K562 (cell line): ENCODE data around the gene ENPP6. TPM values are rescaled to one million over a fixed set of nuclear protein-coding genes. Genes with fewer than 3 reads are reported as not detected.

Experiments used
- ARID2 ChIP-seq: fragments of 450-650 bp; IDR thresholded peaks from 2 replicates; pipeline ENCODE4 v1.6.1; 2017; ENCODE audit warnings: antibody characterized with exemption, mild to moderate bottlenecking
- KLF13 ChIP-seq: fragments of 450-650 bp; IDR thresholded peaks from 2 replicates; pipeline ENCODE4 v1.6.1; 2016; ENCODE audit warnings: missing genetic modification characterization, low read depth, mild to moderate bottlenecking, missing compliant biosample characterization, moderate library complexity, borderline replicate concordance
- NFATC3 ChIP-seq: fragments of 450-650 bp; IDR thresholded peaks from 2 replicates; pipeline ENCODE4 v1.6.1; 2017; ENCODE audit warnings: mild to moderate bottlenecking
- RERE ChIP-seq: sonication (generic); formaldehyde crosslinking; IDR thresholded peaks from 2 replicates; pipeline ENCODE4 v1.8.0; 2023; ENCODE audit warnings: missing genetic modification reagents, mild to moderate bottlenecking, borderline replicate concordance
- TCF7 ChIP-seq: sonication (generic); IDR thresholded peaks from 2 replicates; pipeline ENCODE4 v1.6.1; 2016; ENCODE audit warnings: antibody characterized with exemption, borderline replicate concordance
- TGIF2 ChIP-seq: sonication (generic); formaldehyde crosslinking; IDR thresholded peaks from 2 replicates; pipeline ENCODE4 v1.8.1; 2022; ENCODE audit warnings: mild to moderate bottlenecking, missing genetic modification reagents, moderate library complexity
- ZFPM2 ChIP-seq: fragments of 250-450 bp; sonication (Bioruptor Pico); IDR thresholded peaks from 2 replicates; pipeline ENCODE4 v1.5.1; 2022; ENCODE audit warnings: mild to moderate bottlenecking
- polyA plus RNA-seq, 8 experiments: library from polyadenylated mRNA; depleted of rRNA in 4 of 8; stranded (reverse) in 5 of 8; unstranded in 3 of 8; fragments of >200 nt; fragmentation: Nextera tagmentation in 2 of 8; fragmentation: Illumina TruSeq in 1 of 8; extraction: Ambion mirVana in 2 of 8; extraction: Trizol in 1 of 8; gene quantifications; 2 replicates each; pipeline versions ENCODE4 v1.2.1 to v1.2.3, GENCODE V29; 2011 to 2014; ENCODE audit warnings: inconsistent platforms in 1 of 8, missing spikeins in 1 of 8
- total RNA-seq, 7 experiments: library from RNA; depleted of rRNA in 6 of 7; stranded (reverse); fragments of >200 nt in 6 of 7; fragmentation: Illumina TruSeq in 2 of 7; extraction: Trizol in 2 of 7; gene quantifications; 2 replicates each; pipeline versions ENCODE4 v1.2.1 to v1.2.3, GENCODE V29; 2011 to 2021; ENCODE audit warnings: low replicate concordance in 1 of 7

The ENPP6 gene
- total and polyA plus RNA-seq, 9 of the 15 experiments (the other 6 are each of a cell fraction or from before 2014, with no cell fraction given) = 0.29 TPM; not detected in 8

GRCh38 chr4:184126800-184127199, 90.9 kb downstream of the ENPP6 start (continued):
- TF ChIP-seq RERE (CRISPR knock-in tag) (no peak), TGIF2 (CRISPR knock-in tag) (no peak), TCF7 (no peak), ZFPM2 (CRISPR knock-in tag) (no peak), KLF13 (no peak), ARID2 (no peak), NFATC3 (no peak)
